HG02943 (cell line): ENCODE results near the gene FKBP4.
A peak's percentile ranks its signal among the peaks of the same experiment; 100 is the strongest.

Source experiments
- ATAC-seq: cut with Tn5 transposase; IDR thresholded peaks from one replicate; pipeline ENCODE4 v1.9.1; 2021; ENCODE audit warnings: mild to moderate bottlenecking, low read depth, moderate library complexity; ENCODE audit not compliant: unreplicated experiment

The FKBP4 gene

DNA sequence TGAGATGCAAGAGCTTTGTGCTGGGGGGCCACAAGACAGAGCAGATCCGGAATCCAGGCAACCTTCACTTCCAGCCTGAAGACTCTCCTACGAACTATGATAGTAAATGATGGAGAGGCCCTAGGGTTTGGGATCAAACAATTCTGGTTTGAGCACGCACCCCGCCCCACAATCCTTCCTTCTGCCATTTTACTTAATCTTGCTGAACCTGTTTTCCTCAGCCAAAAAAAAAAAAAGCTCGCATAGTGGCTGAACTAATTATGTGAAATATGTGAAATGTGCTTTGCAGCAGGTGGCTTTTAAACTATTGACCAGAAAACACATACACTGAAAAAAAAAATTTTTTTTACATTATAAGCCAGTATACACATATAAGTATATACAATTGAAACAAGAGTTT lies 17.0 kb downstream of the FKBP4 start:
- no peak for ATAC-seq

DNA sequence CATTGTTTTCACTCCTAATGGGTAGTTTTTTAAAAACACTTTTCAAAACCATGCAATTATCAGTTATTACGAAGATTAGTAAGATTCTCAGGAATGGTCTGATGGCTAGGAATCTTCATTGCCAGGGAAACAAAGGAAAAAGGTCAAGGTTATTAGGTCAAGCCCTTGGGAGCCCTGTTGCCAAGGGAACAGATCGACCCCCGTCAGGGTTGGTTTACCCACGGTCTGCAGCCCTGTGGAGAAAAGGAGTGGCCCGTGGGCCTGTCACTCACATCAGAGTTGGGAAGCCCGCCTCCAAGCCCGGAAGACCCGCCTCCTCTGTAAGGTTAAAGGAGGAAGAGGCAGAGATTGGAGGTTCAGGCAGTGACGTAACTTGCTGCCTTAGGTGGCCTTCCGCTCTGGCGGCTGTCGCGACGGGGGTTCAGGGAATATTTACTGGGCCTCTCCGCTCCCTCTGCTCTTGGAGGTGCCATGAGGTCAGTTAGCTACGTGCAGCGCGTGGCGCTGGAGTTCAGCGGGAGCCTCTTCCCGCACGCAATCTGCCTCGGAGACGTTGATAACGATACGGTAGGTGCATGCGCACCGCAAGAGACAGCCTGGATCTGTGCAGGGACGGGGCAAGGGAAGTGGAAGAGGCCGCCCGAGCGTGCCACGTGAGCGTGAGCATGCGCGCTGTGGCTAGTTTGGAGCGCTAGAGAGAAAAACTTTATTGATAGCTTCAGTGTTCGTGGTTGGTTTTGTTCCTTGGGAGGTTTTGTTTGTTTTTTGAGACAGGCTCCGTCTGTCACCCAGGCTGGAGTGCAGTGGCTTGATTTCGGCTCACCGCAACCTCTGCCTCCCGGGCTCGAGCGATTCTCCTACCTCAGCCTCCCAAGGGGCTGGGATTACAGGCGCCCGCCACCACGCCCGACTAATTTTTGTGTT lies 17.8 kb downstream of the FKBP4 start, which contains the start of gene ITFG2:
Gene ITFG2, plus strand, starts transcription at position 379 of the 924 bp plus-strand sequence. Its CDS starts 93 bp downstream, at position 472.
- peak; percentile 96 for ATAC-seq

- ATAC-seq, result no peak
Measured at GRCh38 chr12:2813214-2814185, 18.7 kb downstream of the FKBP4 start.

DNA sequence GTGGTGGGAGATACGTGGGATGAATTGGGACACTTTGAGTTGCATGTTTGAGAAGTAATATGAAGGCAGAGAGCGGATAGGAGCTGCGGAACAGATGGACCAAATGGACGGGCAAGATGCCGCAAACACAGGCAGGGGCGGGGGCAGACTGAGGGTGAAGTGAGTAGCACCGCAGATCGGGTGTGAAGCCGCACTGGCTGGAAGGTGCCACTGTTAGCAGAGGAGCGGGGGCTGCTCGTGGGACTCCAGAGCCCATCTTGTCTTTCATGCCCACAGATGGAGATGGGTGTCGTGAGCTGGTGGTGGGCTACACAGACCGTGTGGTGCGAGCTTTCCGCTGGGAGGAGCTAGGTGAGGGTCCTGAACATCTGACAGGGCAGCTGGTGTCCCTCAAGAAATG lies 25.0 kb downstream of the FKBP4 start:
- ATAC-seq, result no peak

- ATAC-seq, result no peak
Measured at GRCh38 chr12:2820432-2820831, 25.7 kb downstream of the FKBP4 start.

DNA sequence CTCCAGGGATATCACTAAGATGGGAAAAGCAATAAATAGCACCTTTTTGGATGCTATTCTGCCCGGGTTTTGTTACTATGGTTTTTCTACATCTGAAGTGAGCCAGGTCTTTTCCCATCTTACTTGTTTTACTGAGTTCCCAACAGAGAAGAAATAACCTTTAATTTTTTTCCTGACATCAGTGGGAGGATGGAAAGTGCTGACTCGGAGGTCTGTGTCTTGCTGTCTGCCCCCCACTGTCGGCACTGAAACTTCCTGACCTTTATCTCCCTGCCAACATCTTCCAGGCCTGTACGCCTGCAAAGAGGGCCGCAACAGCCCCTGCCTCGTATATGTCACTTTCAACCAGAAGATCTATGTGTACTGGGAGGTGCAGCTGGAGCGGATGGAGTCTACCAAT lies 28.7 kb downstream of the FKBP4 start:
- no peak for ATAC-seq

DNA sequence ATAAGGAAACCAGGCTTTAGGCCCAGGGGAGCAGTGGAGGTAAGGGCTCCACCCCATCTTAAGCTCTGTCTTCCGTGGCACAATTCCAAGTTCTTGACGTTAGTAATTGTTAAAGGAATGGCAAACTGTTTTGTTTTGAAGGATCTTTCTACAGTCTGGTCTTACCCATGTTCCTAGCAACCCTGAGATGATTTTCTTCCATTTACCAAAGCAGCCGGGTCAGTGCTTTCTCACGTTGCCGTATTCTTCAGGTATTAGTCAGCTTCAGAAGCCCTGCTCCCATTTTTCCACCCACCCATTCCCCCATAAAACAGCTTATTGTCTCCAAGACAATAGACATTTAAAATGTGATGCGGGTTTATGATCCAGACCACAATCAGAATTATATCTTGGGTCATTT lies 29.8 kb downstream of the FKBP4 start:
- ATAC-seq, result no peak

DNA sequence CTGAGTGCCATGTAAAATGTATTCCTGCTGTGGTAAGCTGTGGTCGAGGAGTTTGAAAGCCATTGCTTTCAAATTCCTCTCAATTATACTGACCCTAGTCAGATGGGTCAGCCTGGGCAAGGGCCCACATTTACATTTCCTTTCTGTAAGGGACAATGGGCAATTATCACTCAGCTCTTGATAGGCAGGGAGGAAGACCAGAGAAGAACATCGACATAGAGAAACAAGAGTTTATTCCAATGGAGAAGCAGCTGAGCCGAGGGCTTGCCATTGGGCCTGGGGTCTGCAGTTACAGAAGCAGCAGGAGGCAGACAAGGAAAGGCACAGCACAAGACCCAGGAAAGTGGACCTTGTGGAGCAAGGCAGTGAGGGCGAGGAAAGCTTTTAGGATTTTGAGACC lies 30.4 kb downstream of the FKBP4 start:
- no peak for ATAC-seq

DNA sequence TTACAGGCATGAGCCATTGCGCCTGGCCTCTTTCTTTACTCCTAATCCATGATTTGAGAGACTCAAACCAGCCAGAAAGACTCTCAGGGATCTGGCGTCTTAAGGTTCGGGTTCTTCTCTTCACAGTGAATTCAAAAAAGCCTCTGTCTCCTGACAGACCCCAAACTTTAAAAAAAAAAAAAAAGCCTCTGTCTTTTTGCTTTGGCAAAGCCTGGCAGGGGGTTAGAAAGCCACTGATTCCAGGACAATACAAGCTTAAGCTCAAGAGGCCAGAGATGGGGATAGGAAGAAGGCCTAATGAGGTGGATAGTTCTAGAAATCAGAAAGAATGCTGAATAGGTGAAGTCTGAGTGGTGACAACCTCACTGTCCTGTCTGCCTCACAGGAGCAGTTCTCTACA lies 31.3 kb downstream of the FKBP4 start:
- no peak for ATAC-seq

GRCh38 chr12:2826721-2827515 lies 32.1 kb downstream of the FKBP4 start:
- ATAC-seq, result no peak

DNA sequence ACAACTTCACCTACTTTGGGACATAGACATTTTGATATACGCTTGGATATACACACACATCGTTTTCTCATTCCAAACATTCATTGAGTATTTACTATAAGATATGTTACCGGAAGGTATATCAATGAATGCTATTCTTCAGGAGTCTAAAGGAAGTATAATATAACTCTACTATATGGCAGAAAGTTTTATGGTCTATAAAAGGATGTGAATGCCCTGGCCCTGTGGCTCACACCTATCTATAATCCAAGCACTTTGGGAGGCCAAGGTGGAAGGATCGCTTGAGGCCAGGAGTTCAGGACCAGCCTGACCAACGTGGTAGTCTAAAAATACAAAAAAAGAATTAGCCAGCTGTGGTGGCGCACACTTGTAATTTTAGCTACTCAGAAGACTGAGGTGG lies 34.5 kb downstream of the FKBP4 start:
- no peak for ATAC-seq

DNA sequence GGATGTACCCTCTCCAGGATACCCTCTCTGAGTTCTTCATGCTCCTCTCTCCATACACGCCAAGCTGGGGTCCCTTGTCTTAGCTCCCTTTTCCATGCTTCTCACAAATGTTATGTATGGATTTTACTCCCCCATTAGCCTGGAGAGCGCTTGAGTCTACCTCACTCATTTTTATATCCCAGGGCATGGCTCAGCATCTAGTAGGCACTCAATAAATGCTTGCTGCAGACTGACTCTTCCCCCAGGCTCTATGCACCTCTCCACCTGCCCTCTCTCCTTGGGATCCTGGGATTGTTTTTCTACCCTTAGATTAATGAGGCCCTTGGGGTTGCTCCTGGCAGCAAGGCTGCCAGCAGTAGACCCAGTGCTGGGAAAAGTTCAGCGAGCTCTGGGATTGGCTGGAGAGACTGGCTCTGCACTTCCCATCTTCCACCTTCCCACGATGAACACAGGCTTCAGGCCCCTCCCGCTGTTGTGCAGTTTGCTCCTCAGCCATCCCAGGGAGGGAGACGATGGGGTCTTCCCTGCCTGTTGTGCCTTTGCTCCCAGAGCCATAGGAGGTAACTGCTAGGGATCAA lies 37.9 kb downstream of the FKBP4 start:
- no peak for ATAC-seq

GRCh38 chr12:2833327-2833726 lies 38.6 kb downstream of the FKBP4 start:
- ATAC-seq, result no peak

- no peak for ATAC-seq
Measured at GRCh38 chr12:2833810-2834209, 39.0 kb downstream of the FKBP4 start.

DNA sequence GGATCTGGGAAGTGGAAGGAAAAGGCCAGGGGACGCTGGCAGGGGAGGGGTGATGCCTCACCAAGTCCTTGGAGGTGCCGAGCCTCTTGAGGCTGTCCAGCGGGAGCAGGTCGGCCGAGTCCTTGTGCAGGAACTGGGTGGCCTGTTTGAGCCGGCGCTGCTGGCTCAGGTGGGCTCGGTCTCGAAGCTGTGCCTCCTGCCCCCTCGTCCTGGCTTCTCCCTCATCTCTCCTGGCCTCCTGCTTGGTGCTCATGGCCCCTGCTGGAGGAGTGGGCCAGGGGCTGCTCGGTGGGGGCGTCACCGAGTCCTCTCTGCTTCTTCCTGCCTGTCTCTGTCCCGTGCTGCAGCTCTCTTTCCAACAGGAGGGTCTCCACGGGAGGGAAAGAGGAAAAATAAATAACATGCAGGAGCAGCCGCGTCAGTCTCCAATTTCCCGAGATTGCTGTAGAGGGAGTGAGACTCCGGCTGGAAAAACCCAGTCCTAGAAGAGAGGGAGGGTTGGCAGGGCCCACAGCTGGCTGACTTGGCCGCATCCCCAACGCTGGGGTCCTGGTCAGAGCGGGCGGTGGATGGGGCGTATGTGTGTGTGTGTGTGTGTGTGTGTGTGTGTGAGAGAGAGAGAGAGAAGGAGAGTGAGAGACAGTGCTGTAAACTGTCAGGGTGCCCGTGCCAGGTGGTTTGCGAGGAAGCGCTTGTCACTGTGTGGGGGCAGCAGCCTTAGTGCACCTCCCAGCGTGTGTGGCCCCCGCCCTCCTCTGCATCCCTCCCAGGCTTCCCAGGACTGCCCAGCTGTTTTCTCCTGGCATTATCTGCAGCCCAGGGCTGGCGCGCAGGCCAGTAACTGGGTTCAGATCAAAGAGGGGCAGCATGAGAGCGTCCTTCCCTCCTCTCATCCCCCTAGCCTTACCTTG lies 40.1 kb downstream of the FKBP4 start, which contains the start of gene NRIP2:
Gene NRIP2, minus strand, starts transcription at position 455 of the 911 bp plus-strand sequence. Its CDS starts 52 bp downstream, at position 403.
- no peak for ATAC-seq

DNA sequence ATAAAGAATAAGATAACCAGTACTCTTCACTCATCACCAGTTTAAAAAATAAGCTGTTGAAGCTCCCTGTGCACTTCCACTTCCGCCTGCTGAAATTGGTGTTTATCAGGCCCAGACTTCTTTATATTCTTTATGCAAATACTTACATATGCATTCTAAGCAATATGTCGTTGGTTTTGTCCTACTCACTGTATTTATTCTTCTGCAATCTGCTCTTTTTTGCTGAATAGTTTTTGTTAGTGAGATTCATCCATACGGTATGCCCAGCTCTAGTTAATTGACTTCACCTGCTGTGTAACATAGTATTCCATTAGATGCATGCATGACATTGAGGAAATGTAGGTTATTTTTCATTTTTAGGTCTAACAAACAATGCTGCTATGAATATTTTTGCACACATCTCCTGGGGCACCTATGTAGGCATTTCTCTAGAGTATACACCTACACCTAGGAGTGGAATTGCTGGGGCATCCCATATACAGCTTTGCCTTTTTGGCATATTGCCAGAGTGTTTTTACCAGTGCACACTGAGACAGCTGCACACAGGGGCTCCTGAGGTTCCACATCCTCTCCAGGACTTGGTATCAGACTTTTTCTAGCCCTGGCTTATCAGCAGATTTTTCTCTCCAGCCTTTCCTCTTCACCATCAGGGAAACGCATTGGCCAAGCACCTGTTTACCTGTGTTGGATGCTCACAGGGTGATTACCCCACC lies 41.1 kb downstream of the FKBP4 start:
- no peak for ATAC-seq

- ATAC-seq, result no peak
Measured at GRCh38 chr12:2836574-2836973, 41.8 kb downstream of the FKBP4 start.

DNA sequence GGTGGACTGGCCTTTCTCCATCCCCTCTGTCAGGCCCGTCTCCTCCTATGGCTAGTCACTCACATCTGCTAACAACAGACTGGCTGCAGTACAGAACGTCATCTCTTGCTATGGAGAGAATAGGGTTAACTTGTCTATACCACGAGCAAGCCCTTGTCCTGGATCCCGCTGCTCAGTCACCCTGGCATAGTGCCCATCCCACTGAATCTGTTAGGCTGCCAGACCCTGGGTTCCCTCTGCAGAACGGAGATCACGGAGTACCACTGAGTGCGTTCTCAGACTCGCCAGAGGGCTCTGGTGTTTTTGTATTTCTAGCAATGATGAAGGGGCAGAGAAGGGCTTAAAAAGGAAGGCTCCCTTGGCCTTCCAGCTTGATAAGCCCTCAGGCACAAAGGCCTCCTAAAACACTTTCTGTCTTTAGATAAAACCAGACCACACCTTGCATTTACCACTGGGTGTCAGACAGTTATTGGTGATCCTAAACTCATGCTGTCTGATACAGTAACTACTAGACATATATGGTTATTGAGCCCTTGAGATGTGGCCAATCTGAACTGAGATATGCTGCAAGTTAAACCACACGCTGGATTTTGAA lies 46.4 kb downstream of the FKBP4 start:
- no peak for ATAC-seq
